Stomach (tissue), 9 donors: ENCODE results near the gene RPL10. TPM values are rescaled to one million over a fixed set of nuclear protein-coding genes. Genes with fewer than 3 reads are reported as not detected.

ENCODE experiments used
- DNase-seq, 2 donors: peaks; one replicate each; pipeline versions ENCODE4 v3.0.0 to v3.0.0-alpha.2; 2013 to 2019
- H3K27ac ChIP-seq, 5 donors: fragments of 200-600 bp in 4 of 5; sonication (generic) in 4 of 5; one replicate each; pipeline ENCODE4 v1.5.1; 2013 to 2019; ENCODE audit warnings: mild to moderate bottlenecking in 1 of 5, moderate library complexity in 1 of 5
- H3K27me3 ChIP-seq, 3 donors: fragments of 200-600 bp; sonication (generic); one replicate each; pipeline ENCODE4 v1.5.1; 2017 to 2019; ENCODE audit warnings: mixed run types in 1 of 3
- H3K36me3 ChIP-seq, 4 donors: fragments of 200-600 bp; sonication (generic); 1 replicate in 3 of 4; 2 replicates in 1 of 4; pipeline ENCODE4 v1.5.1; 2016 to 2019
- H3K4me1 ChIP-seq, 4 donors: fragments of 200-600 bp; sonication (generic); one replicate each; pipeline ENCODE4 v1.5.1; 2016 to 2019
- H3K4me3 ChIP-seq, 4 donors: fragments of 200-600 bp; sonication (generic) in 3 of 4; one replicate each; pipeline ENCODE4 v1.5.1; 2016 to 2019; ENCODE audit warnings: mild to moderate bottlenecking in 1 of 4
- H3K9me3 ChIP-seq, 4 donors: fragments of 200-600 bp; sonication (generic); one replicate each; pipeline ENCODE4 v1.5.1; 2016 to 2019
- CTCF ChIP-seq, 7 experiments: fragments of 450-650 bp in 4 of 7; fragments of 200-600 bp in 3 of 7; sonication (generic) in 3 of 7; IDR thresholded peaks; one replicate each; pipeline ENCODE4 v1.5.1; 2016 to 2019; ENCODE audit warnings: antibody characterized with exemption in 7 of 7, control low read depth in 2 of 7, mild to moderate bottlenecking in 1 of 7
- EP300 ChIP-seq: sonication (generic); formaldehyde crosslinking; IDR thresholded peaks from one replicate; pipeline ENCODE4 v1.6.1; 2017; ENCODE audit warnings: antibody characterized with exemption
- POLR2A ChIP-seq, 4 donors: fragments of 450-650 bp; IDR thresholded peaks; one replicate each; pipeline ENCODE4 v1.6.1; 2016; ENCODE audit warnings: antibody characterized with exemption in 4 of 4, control low read depth in 2 of 4, mild to moderate bottlenecking in 1 of 4, moderate library complexity in 1 of 4
- POLR2AphosphoS5 ChIP-seq, 3 donors: sonication (generic); formaldehyde crosslinking; IDR thresholded peaks; one replicate each; pipeline ENCODE4 v1.6.1; 2016; ENCODE audit warnings: antibody characterized with exemption in 3 of 3
- WGBS, 5 donors: extraction: QIAGEN DNeasy Blood & Tissue Kit in 3 of 5; methylation state at CpG; one replicate each; pipeline versions ENCODE4 v1.1.5 to v1.1.7; 2013 to 2018; 5-methylcytosine and 5-hydroxymethylcytosine counted together
- intact Hi-C: fragments of 100-400 bp; cut with DNase I; formaldehyde crosslinking; loops from one replicate; pipeline ENCODE4 v1.15.1; 2023; ENCODE audit warnings: low total_unique reads
- polyA plus RNA-seq, 3 donors: library from polyadenylated mRNA; stranded (reverse); fragments of 200-250 nt; gene quantifications; one replicate each; pipeline ENCODE4 v1.2.3, GENCODE V29; 2013
- total RNA-seq, 5 donors: library from RNA; depleted of rRNA; stranded (reverse); fragments of >200 nt; gene quantifications; one replicate each; pipeline versions ENCODE4 v1.1.0 to v1.2.3, GENCODE V29; 2014 to 2016
- donor health status: healthy with polysubstance abuse.
- donor health status: Bipolar disorder and iron deficiency.
- donor health status: healthy.

RPL10 gene
- total and polyA plus RNA-seq, 8 donors = 783 to 8,616 (median 2,882) TPM

- intact Hi-C loops = no loop called here
- H3K27me3 ChIP-seq = no peaks in the 10 kb centered on the region
- 50 to 84% (median 77%) methylated on average over 2 to 19 of the region's 19 CpGs; no CpG with 5 or more reads in 1 of the 5 donors for WGBS, 5 donors
- peaks cover 0 to 18% (median 5%) of the 10 kb centered on the region in 4 donors for H3K4me1 ChIP-seq
- TF ChIP-seq EP300 (no peak), POLR2AphosphoS5 (IDR thresholded peaks at IDR 0.05) (peak in 1 of 3 donors; percentile 5)
- no peaks in the 10 kb centered on the region for H3K9me3 ChIP-seq
- H3K4me3 ChIP-seq = no peak overlapping the region
- DNase-seq = no peak
- H3K27ac ChIP-seq = peak overlapping the region in 1 of 5 donors; percentile 26
- peaks cover 18 to 64% (median 62%) of the 10 kb centered on the region in 4 donors for H3K36me3 ChIP-seq
These were observed 48.7 kb upstream of the RPL10 start for GRCh38 chrX:154349359-154349935.

- intact Hi-C loops = no loop called here
- Histone ChIP-seq H3K9me3 (no peaks in the 10 kb centered on the region), H3K36me3 (peaks cover 20 to 69% (median 67%) of the 10 kb centered on the region in 4 donors), H3K27me3 (no peaks in the 10 kb centered on the region), H3K4me3 (no peak overlapping the region), H3K4me1 (peaks cover 0 to 18% (median 5%) of the 10 kb centered on the region in 4 donors), H3K27ac (peak overlapping the region in 1 of 5 donors; percentile 26)
- WGBS, 5 donors = 72 to 100% (median 91%) methylated on average over 1 to 15 of the region's 15 CpGs
- DNase-seq = no peak
- no peak for TF ChIP-seq POLR2A (IDR thresholded peaks at IDR 0.05)
- no peak for TF ChIP-seq CTCF (IDR thresholded peaks at IDR 0.05)
- TF ChIP-seq POLR2AphosphoS5 (IDR thresholded peaks at IDR 0.05) = no peak
- TF ChIP-seq EP300 = no peak
These were observed 48.2 kb upstream of the RPL10 start for GRCh38 chrX:154349979-154350378.

GRCh38 chrX:154350429-154351182, 47.6 kb upstream of the RPL10 start:
- 66 to 81% (median 70%) methylated on average over 8 to 19 of the region's 19 CpGs for WGBS, 5 donors
- H3K4me1 ChIP-seq = peaks cover 0 to 18% (median 5%) of the 10 kb centered on the region in 4 donors
- no peak for TF ChIP-seq POLR2A (IDR thresholded peaks at IDR 0.05)
- TF ChIP-seq CTCF (IDR thresholded peaks at IDR 0.05) = no peak
- TF ChIP-seq POLR2AphosphoS5 (IDR thresholded peaks at IDR 0.05) = no peak
- no peak for TF ChIP-seq EP300
- no peaks in the 10 kb centered on the region for H3K27me3 ChIP-seq
- no peak overlapping the region for H3K4me3 ChIP-seq
- intact Hi-C loops = no loop called here
- peak overlapping the region in 2 of 5 donors; percentile 34 to 48 for H3K27ac ChIP-seq
- H3K36me3 ChIP-seq = peaks cover 24 to 76% (median 73%) of the 10 kb centered on the region in 4 donors
- no peak for DNase-seq
- H3K9me3 ChIP-seq = no peaks in the 10 kb centered on the region

- TF ChIP-seq EP300 = no peak
- no peak for TF ChIP-seq POLR2AphosphoS5 (IDR thresholded peaks at IDR 0.05)
- no peak for TF ChIP-seq CTCF (IDR thresholded peaks at IDR 0.05)
- no peak for TF ChIP-seq POLR2A (IDR thresholded peaks at IDR 0.05)
These were observed 46.8 kb upstream of the RPL10 start for GRCh38 chrX:154351183-154352011.

More at GRCh38 chrX:154351183-154352011, 46.8 kb upstream of the RPL10 start:
- H3K4me3 ChIP-seq = no peak overlapping the region
- intact Hi-C loops = no loop called here
- 54 to 66% (median 57%) methylated on average over 19 to 30 of the region's 30 CpGs for WGBS, 5 donors
- no peak for DNase-seq
- peaks cover 0 to 18% (median 5%) of the 10 kb centered on the region in 4 donors for H3K4me1 ChIP-seq
- peak overlapping the region in 3 of 5 donors; percentile 1 to 48 (median 34) for H3K27ac ChIP-seq
- H3K9me3 ChIP-seq = no peaks in the 10 kb centered on the region
- peaks cover 24 to 84% (median 80%) of the 10 kb centered on the region in 4 donors for H3K36me3 ChIP-seq
- H3K27me3 ChIP-seq = no peaks in the 10 kb centered on the region
